K562 (cell line): ENCODE results near the gene RAD1. TPM values are rescaled to one million over a fixed set of nuclear protein-coding genes. Genes with fewer than 3 reads are reported as not detected.
A peak's percentile ranks its signal among the peaks of the same experiment; 100 is the strongest.

Experiments
- CHD2 ChIP-seq: IDR thresholded peaks from 2 replicates; pipeline ENCODE4 v1.6.1; 2011; ENCODE audit warnings: low read depth, low read length
- E2F1 ChIP-seq: sonication (generic); formaldehyde crosslinking; IDR thresholded peaks from 2 replicates; pipeline ENCODE4 v1.8.1; 2023; ENCODE audit warnings: mild to moderate bottlenecking, missing genetic modification reagents, moderate library complexity
- MCM7 ChIP-seq, 2 experiments: fragments of 450-650 bp; IDR thresholded peaks; 2 replicates each; pipeline ENCODE4 v1.6.1; 2016 to 2018
- PHB2 ChIP-seq: fragments of 450-650 bp; IDR thresholded peaks from 2 replicates; pipeline ENCODE4 v1.6.1; 2017; ENCODE audit warnings: low read depth
- SRSF3 ChIP-seq: fragments of 200-400 bp; formaldehyde crosslinking; IDR thresholded peaks from 2 replicates; pipeline ENCODE4 v1.6.1; 2016; ENCODE audit warnings: mild to moderate bottlenecking, low read length, moderate library complexity; ENCODE audit not compliant: insufficient read depth
- THRB ChIP-seq: fragments of 450-650 bp; formaldehyde crosslinking; conservative IDR thresholded peaks from 2 replicates; pipeline ENCODE4 v1.4.0; 2022; ENCODE audit warnings: mild to moderate bottlenecking, missing genetic modification characterization
- VEZF1 ChIP-seq: fragments of 200-800 bp; sonication (Bioruptor generic); IDR thresholded peaks from 2 replicates; pipeline ENCODE4 v1.6.1; 2017; ENCODE audit warnings: missing genetic modification characterization, missing compliant biosample characterization
- XRCC5 ChIP-seq: fragments of 200-400 bp; formaldehyde crosslinking; IDR thresholded peaks from 2 replicates; pipeline ENCODE4 v1.6.1; 2017; ENCODE audit warnings: low read depth, mild to moderate bottlenecking, low read length
- ZBTB40 ChIP-seq, 2 experiments: fragments of 450-650 bp in 1 of 2; sonication (generic) in 1 of 2; formaldehyde crosslinking in 1 of 2; IDR thresholded peaks; 2 replicates each; pipeline versions ENCODE4 v1.7.1 to v1.9.0; 2016 to 2022; ENCODE audit warnings: inconsistent platforms in 1 of 2, mild to moderate bottlenecking in 1 of 2, missing genetic modification reagents in 1 of 2
- ZEB2 ChIP-seq: fragments of 450-650 bp; IDR thresholded peaks from 2 replicates; pipeline ENCODE4 v1.6.1; 2016
- polyA plus RNA-seq, 8 experiments: library from polyadenylated mRNA; depleted of rRNA in 4 of 8; stranded (reverse) in 5 of 8; unstranded in 3 of 8; fragments of >200 nt; fragmentation: Nextera tagmentation in 2 of 8; fragmentation: Illumina TruSeq in 1 of 8; extraction: Ambion mirVana in 2 of 8; extraction: Trizol in 1 of 8; gene quantifications; 2 replicates each; pipeline versions ENCODE4 v1.2.1 to v1.2.3, GENCODE V29; 2011 to 2014; ENCODE audit warnings: inconsistent platforms in 1 of 8, missing spikeins in 1 of 8
- total RNA-seq, 7 experiments: library from RNA; depleted of rRNA in 6 of 7; stranded (reverse); fragments of >200 nt in 6 of 7; fragmentation: Illumina TruSeq in 2 of 7; extraction: Trizol in 2 of 7; gene quantifications; 2 replicates each; pipeline versions ENCODE4 v1.2.1 to v1.2.3, GENCODE V29; 2011 to 2021; ENCODE audit warnings: low replicate concordance in 1 of 7

RAD1 gene
- total and polyA plus RNA-seq, 9 of the 15 experiments (the other 6 are each of a cell fraction or from before 2014, with no cell fraction given), result 44.5 to 148 (median 60.8) TPM

GRCh38 chr5:34914671-34915138, 599 bp downstream of the RAD1 start (continued):
- TF ChIP-seq MCM7 (IDR thresholded peaks at IDR 0.05), result no peak
- TF ChIP-seq XRCC5, result no peak
- no peak for TF ChIP-seq PHB2
- no peak for TF ChIP-seq E2F1 (CRISPR knock-in tag)
- no peak; the same call in none of the 2 replicates for TF ChIP-seq ZEB2
- no peak for TF ChIP-seq SRSF3
- no peak for TF ChIP-seq THRB (CRISPR knock-in tag)
- no peak; the same call in 1 of the 2 replicates for TF ChIP-seq VEZF1 (CRISPR knock-in tag)
- TF ChIP-seq CHD2, result no peak
- 0 out of 2 replicates have a peak, but pooled peaks have one; percentile 5 for TF ChIP-seq ZBTB40 (IDR thresholded peaks at IDR 0.05)
- TF ChIP-seq ZBTB40 (CRISPR knock-in tag; IDR thresholded peaks at IDR 0.05), result no peak
